Epithelial cell of proximal tubule (primary cell): ENCODE data around the gene BRIX1. TPM values are rescaled to one million over a fixed set of nuclear protein-coding genes. Genes with fewer than 3 reads are reported as not detected.
A peak's percentile ranks its signal among the peaks of the same experiment; 100 is the strongest.

Experiments used
- DNase-seq: peaks from one replicate; pipeline ENCODE4 v3.0.0-alpha.2; 2011; ENCODE audit warnings: low read depth
- H3K4me3 ChIP-seq: 2 replicates; pipeline ENCODE4 v1.5.1; 2011; ENCODE audit warnings: low read depth, mild to moderate bottlenecking, low read length
- total RNA-seq: library from RNA; depleted of rRNA; stranded (reverse); fragments of >200 nt; gene quantifications from 2 replicates; pipeline ENCODE4 v1.2.3, GENCODE V29; 2015
- TF ChIP-seq, protein P1 (sequence below): conservative IDR thresholded peaks from 2 replicates; pipeline ENCODE4 v1.5.1; 2012; ENCODE audit warnings: low read depth, mild to moderate bottlenecking, low read length

The BRIX1 gene
- total RNA-seq, 1 donor from 2014 or later, result 41.5 TPM

- TF ChIP-seq, protein P1, sequence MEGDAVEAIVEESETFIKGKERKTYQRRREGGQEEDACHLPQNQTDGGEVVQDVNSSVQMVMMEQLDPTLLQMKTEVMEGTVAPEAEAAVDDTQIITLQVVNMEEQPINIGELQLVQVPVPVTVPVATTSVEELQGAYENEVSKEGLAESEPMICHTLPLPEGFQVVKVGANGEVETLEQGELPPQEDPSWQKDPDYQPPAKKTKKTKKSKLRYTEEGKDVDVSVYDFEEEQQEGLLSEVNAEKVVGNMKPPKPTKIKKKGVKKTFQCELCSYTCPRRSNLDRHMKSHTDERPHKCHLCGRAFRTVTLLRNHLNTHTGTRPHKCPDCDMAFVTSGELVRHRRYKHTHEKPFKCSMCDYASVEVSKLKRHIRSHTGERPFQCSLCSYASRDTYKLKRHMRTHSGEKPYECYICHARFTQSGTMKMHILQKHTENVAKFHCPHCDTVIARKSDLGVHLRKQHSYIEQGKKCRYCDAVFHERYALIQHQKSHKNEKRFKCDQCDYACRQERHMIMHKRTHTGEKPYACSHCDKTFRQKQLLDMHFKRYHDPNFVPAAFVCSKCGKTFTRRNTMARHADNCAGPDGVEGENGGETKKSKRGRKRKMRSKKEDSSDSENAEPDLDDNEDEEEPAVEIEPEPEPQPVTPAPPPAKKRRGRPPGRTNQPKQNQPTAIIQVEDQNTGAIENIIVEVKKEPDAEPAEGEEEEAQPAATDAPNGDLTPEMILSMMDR, result no peak
- no peak for DNase-seq
- no peak overlapping the region for H3K4me3 ChIP-seq
These were observed 39.2 kb upstream of the BRIX1 start for GRCh38 chr5:34876275-34876674.

DNA sequence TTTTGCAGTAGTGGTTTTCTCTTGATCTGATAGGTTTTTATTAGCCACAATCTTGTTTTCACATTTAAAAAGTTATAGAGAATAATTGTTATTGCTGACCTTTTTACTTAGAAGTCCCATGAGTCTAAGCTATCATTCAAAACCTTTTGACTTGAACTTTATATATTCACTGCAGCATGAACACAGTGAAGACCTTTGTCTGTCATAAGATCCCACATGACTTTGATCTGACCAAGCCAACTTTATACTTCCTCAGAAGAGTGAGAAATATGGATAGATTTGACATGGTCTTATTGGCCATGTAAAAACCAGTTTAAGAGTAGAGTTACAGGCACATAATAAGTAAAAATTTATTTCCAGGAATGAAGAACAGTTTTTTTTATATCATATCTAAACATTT, 34.3 kb upstream of the BRIX1 start:
- DNase-seq, result no peak
- TF ChIP-seq, protein P1, result no peak
- no peak overlapping the region for H3K4me3 ChIP-seq

DNA sequence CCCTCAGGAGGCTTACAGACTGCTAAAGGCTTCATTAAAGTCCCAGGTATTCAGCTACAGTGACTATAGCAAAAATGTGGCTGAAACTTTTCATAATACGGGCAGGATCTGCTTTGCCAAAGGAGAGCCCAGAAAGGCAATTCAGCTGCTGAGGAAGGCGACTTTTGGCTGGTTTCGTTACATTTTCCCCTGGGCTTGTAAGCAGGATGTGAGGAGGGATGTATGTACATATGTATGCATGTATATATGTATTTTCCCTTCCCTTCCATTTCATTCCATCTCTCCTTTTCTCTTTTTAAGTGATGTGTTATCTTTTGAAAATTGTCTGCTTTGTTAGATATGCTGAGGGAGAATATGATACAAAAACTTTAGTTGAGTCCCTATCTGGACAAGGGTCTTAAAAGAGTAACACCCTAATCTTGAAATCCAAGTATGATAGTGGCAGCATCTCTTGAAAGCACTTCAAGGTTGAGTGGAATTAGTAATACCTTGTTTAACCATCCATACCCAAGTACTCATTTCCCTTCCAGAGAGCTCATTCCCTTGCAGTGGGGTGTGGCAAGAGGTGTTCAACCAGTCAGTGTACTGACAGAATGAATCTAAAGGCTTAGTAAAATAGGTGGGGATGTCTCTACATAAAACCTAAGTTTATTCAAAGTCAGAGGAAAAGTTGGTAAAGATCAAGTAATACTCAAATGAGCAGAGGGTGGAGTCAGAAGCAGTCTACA, 29.0 kb upstream of the BRIX1 start:
- TF ChIP-seq, protein P1, result no peak
- no peak overlapping the region for H3K4me3 ChIP-seq
- peak; percentile 29 for DNase-seq

GRCh38 chr5:34889394-34889793, 26.1 kb upstream of the BRIX1 start:
- no peak overlapping the region for H3K4me3 ChIP-seq
- no peak for DNase-seq
- TF ChIP-seq, protein P1, result no peak

GRCh38 chr5:34891981-34892380, 23.5 kb upstream of the BRIX1 start:
- TF ChIP-seq, protein P1, result no peak
- no peak for DNase-seq
- no peak overlapping the region for H3K4me3 ChIP-seq

GRCh38 chr5:34892414-34892813, 23.1 kb upstream of the BRIX1 start:
- TF ChIP-seq, protein P1, result no peak
- no peak for DNase-seq
- no peak overlapping the region for H3K4me3 ChIP-seq

GRCh38 chr5:34894716-34895115, 20.8 kb upstream of the BRIX1 start:
- no peak overlapping the region for H3K4me3 ChIP-seq
- DNase-seq, result no peak
- TF ChIP-seq, protein P1, result no peak
